CD4-positive, alpha-beta T cell (primary cell): ENCODE data around the gene HES1. TPM values are rescaled to one million over a fixed set of nuclear protein-coding genes. Genes with fewer than 3 reads are reported as not detected.
"Not testable (repeated sequence)": the region's sequence is repeated elsewhere in the genome, so short reads cannot be mapped to it uniquely, and the experiment has no call there.

Source experiments
- ATAC-seq: fragments of 200-7000 bp; cut with Tn5 transposase; one replicate; pipeline ENCODE4 v1.10.0; 2022; ENCODE audit warnings: mild to moderate bottlenecking; ENCODE audit not compliant: poor library complexity
- CTCF ChIA-PET: fragments of 350-600 bp; sonication (Branson Sonifier 250); formaldehyde crosslinking; loops from one replicate; lab custom pipeline; 2021; ENCODE audit warnings: antibody characterized with exemption, inconsistent platforms; lab: Charles Lee
- POLR2A ChIA-PET: fragments of 350-600 bp; sonication (Branson Sonifier 250); formaldehyde crosslinking; loops from one replicate; lab custom pipeline; 2021; ENCODE audit warnings: antibody characterized with exemption, inconsistent platforms; lab: Charles Lee
- DNase-seq, 14 experiments: peaks; one replicate each; pipeline ENCODE4 v3.0.0-alpha.2; 2013 to 2020; ENCODE audit warnings: mixed read lengths in 2 of 14
- H3K27ac ChIP-seq, 2 donors: one replicate each; pipeline versions ENCODE4 v1.5.1 to v1.7.0; 2013; ENCODE audit warnings: low read length in 2 of 2, low read depth in 1 of 2, mild to moderate bottlenecking in 1 of 2
- H3K27me3 ChIP-seq, 2 experiments: 1 replicate in 1 of 2; 2 replicates in 1 of 2; pipeline versions ENCODE4 v1.6.1 to v1.7.0; 2013; ENCODE audit warnings: low read length in 2 of 2, control low read depth in 1 of 2, mild to moderate bottlenecking in 1 of 2, moderate library complexity in 1 of 2; ENCODE audit not compliant: insufficient read depth in 2 of 2, control insufficient read depth in 1 of 2
- H3K36me3 ChIP-seq: one replicate; pipeline ENCODE4 v1.6.1; 2013; ENCODE audit warnings: low read length, control low read depth; ENCODE audit not compliant: insufficient read depth
- H3K4me1 ChIP-seq: one replicate; pipeline ENCODE4 v1.6.1; 2013; ENCODE audit warnings: low read length, control low read depth; ENCODE audit not compliant: insufficient read depth
- H3K4me3 ChIP-seq: one replicate; pipeline ENCODE4 v1.5.1; 2013; ENCODE audit warnings: mild to moderate bottlenecking, low read length, moderate library complexity
- H3K9me3 ChIP-seq, 2 experiments: 1 replicate in 1 of 2; 2 replicates in 1 of 2; pipeline versions ENCODE4 v1.6.1 to v1.7.0; 2013; ENCODE audit warnings: low read length in 2 of 2, mild to moderate bottlenecking in 2 of 2, control low read depth in 1 of 2, moderate library complexity in 1 of 2; ENCODE audit not compliant: control insufficient read depth in 1 of 2, insufficient read depth in 1 of 2
- H3K27ac Mint-ChIP-seq: one replicate; pipeline ENCODE4 v1.8.0; 2020; ENCODE audit warnings: mixed read lengths
- H3K27me3 Mint-ChIP-seq: one replicate; pipeline ENCODE4 v1.8.0; 2021; ENCODE audit warnings: mixed read lengths
- H3K36me3 Mint-ChIP-seq: one replicate; pipeline ENCODE4 v1.8.0; 2021; ENCODE audit warnings: low read depth, mixed read lengths
- H3K4me1 Mint-ChIP-seq: one replicate; pipeline ENCODE4 v1.8.0; 2021; ENCODE audit warnings: low read depth, mixed read lengths
- H3K4me3 Mint-ChIP-seq: one replicate; pipeline ENCODE4 v1.8.0; 2020; ENCODE audit warnings: mild to moderate bottlenecking, mixed read lengths
- H3K9me3 Mint-ChIP-seq: one replicate; pipeline ENCODE4 v1.8.0; 2020; ENCODE audit warnings: mixed read lengths
- intact Hi-C, 2 experiments: fragments of 100-400 bp; cut with DNase I in 1 of 2; cut with micrococcal nuclease in 1 of 2; formaldehyde crosslinking; loops; one replicate each; pipeline versions ENCODE4 v1.15.1 to v1.9.0; 2023 to 2025; cut with DNase I, micrococcal nuclease
- total RNA-seq, 174 experiments: library from RNA in 2 of 174; stranded (reverse) in 2 of 174; gene quantifications; one replicate each; pipeline ENCODE4 v1.2.3 and lab custom pipeline; 2021 to 2026
- TF ChIP-seq, protein P1 (sequence below): fragments of 200-600 bp; IDR thresholded peaks from one replicate; pipeline ENCODE4 v1.8.0; 2022; ENCODE audit warnings: antibody characterized with exemption, mild to moderate bottlenecking

The HES1 gene
- total RNA-seq, 2 experiments from 2014 or later = 0.89 to 1.5 TPM

DNA sequence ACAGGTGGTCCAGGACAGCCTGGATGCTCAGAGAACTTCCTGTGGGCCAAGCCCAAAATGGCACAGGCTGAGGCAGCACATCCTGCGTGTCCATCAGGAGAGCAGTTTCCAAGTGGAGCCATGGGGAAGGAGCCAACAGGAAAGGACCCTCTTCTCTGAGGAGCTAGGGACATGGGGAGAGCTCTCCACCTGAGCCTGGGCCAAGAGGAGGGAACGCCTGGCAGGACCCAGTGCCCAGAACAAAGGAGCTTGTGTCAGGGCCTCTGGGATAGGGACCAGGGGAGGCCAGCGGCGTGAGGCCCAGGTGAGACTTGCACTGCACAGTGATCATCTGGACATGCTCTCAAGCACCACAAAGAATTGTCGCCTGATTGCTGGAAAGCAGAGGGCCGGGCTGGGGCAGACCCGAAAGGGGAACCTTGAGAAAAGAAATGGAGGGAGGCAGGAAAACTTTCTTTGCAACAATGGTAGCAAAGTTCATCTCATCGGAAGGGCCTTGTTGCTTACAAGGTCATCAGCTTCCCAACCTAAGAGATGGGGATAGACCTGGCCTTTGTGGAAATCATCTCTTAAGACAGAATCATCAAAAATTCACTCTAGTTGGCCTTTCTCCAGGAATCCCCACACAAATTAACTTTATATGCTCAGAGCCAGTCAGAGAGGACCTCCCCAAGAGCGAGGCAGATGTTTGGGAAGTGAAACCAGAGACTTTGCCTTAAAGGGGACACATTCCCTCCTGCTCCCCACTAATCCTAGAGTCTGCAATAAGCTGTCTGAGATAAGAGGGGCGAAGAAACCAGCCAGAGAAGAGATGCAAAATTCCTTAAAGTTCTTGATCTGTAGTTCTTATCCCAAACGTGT, 47.7 kb upstream of the HES1 start:
- no peaks in the 10 kb centered on the region for H3K9me3 ChIP-seq
- no peak overlapping the region for H3K27ac ChIP-seq
- H3K36me3 Mint-ChIP-seq = no peaks in the 10 kb centered on the region
- no peak overlapping the region for H3K27ac Mint-ChIP-seq
- TF ChIP-seq, protein P1, sequence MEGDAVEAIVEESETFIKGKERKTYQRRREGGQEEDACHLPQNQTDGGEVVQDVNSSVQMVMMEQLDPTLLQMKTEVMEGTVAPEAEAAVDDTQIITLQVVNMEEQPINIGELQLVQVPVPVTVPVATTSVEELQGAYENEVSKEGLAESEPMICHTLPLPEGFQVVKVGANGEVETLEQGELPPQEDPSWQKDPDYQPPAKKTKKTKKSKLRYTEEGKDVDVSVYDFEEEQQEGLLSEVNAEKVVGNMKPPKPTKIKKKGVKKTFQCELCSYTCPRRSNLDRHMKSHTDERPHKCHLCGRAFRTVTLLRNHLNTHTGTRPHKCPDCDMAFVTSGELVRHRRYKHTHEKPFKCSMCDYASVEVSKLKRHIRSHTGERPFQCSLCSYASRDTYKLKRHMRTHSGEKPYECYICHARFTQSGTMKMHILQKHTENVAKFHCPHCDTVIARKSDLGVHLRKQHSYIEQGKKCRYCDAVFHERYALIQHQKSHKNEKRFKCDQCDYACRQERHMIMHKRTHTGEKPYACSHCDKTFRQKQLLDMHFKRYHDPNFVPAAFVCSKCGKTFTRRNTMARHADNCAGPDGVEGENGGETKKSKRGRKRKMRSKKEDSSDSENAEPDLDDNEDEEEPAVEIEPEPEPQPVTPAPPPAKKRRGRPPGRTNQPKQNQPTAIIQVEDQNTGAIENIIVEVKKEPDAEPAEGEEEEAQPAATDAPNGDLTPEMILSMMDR = no peak
- H3K4me1 Mint-ChIP-seq = no peaks in the 10 kb centered on the region
- no peak overlapping the region for H3K4me3 ChIP-seq
- DNase-seq (no peak), ATAC-seq (no peak)
- intact Hi-C loops = no loop called here
- no peak overlapping the region for H3K4me3 Mint-ChIP-seq
- H3K9me3 Mint-ChIP-seq = no peaks in the 10 kb centered on the region
- H3K4me1 ChIP-seq = peaks cover 4% of the 10 kb centered on the region
- H3K36me3 ChIP-seq = no peaks in the 10 kb centered on the region
- H3K27me3 ChIP-seq = peaks cover 0 to 2% of the 10 kb centered on the region in 2 experiments
- H3K27me3 Mint-ChIP-seq = no peaks in the 10 kb centered on the region
- ChIA-PET CTCF (no interaction called here), POLR2A (no interaction called here)

DNA sequence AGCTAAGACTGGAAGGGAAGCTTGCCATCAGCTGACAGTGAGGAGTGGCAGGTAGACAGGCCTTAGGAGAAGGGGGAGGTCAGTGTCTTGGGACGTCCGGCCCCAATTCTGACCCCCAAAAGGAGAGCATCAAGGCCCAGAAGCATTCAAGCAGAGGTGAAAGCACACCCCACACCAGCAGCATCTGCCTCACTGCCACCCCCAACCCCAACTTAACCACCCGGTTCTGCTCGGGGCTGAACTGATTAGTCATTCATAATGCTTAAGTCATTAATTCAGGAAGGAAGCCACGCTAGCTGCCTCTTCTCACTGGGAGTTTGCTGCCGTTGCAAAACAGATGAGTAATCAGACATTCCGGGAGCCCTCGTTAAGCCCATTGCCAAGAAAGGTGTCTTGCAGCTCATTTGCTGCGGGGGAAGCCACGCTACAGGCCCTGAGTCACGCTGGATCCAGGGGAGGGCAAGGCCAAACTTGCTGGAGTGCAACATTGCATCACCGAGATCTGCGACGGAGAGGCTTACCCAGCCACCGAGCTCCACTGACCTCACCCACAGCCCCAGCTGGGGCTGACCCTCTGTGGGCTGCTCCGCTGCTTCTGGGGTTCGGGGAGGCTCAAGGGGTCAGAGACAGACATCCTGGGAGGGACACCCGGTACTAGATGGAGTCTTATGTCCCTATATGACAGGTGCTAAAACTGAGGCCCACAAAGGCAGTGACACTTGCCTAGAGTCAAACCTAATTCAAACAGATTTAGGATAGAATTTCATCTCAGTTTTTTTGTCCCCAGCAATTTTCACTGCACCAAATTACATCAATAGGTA, 46.4 kb upstream of the HES1 start:
- H3K9me3 ChIP-seq = no peaks in the 10 kb centered on the region
- no peaks in the 10 kb centered on the region for H3K9me3 Mint-ChIP-seq
- H3K27me3 ChIP-seq = peaks cover 0 to 2% of the 10 kb centered on the region in 2 experiments
- no peak overlapping the region for H3K27ac Mint-ChIP-seq
- intact Hi-C loops = no loop called here
- DNase-seq (peak in 4 of 14 experiments; percentile 15 to 81 (median 46)), ATAC-seq (no peak)
- H3K36me3 Mint-ChIP-seq = no peaks in the 10 kb centered on the region
- no peaks in the 10 kb centered on the region for H3K36me3 ChIP-seq
- H3K27ac ChIP-seq = no peak overlapping the region
- POLR2A ChIA-PET = interaction anchor here (0.7 kb wide), 1 partner anchor 560 kb away, joined by 3 read pairs; no protein-coding TSS in a partner anchor
- H3K4me1 ChIP-seq = no peaks in the 10 kb centered on the region
- CTCF ChIA-PET = no interaction called here
- TF ChIP-seq, protein P1 = no peak
- no peaks in the 10 kb centered on the region for H3K27me3 Mint-ChIP-seq
- H3K4me3 ChIP-seq = no peak overlapping the region
- no peaks in the 10 kb centered on the region for H3K4me1 Mint-ChIP-seq
- no peak overlapping the region for H3K4me3 Mint-ChIP-seq

DNA sequence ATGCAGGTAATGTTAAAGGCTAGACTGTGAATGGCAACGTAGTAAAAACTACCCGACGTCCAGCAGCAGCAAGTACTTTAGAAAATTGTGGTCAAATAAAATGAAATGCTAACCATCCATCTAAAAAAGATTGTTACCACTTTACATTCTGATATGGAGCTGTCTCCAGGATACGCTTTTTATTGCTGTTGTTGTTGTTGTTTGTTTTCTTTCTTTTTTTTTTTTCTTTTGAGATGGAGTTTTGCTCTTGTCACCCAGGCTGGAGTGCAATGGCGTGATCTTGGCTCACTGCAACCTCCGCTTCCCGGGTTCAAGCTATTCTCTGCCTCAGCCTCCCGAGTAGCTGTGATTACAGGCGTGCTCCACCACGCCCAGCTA, 45.8 kb upstream of the HES1 start:
- H3K27me3 ChIP-seq, H3K27ac Mint-ChIP-seq, H3K4me3 ChIP-seq, H3K4me1 Mint-ChIP-seq, H3K27me3 Mint-ChIP-seq, H3K9me3 Mint-ChIP-seq, intact Hi-C loops, H3K36me3 ChIP-seq, ATAC-seq, H3K4me3 Mint-ChIP-seq, H3K27ac ChIP-seq, H3K9me3 ChIP-seq, DNase-seq, H3K36me3 Mint-ChIP-seq, H3K4me1 ChIP-seq, CTCF ChIA-PET: not testable (repeated sequence)
- POLR2A ChIA-PET = interaction anchor here (0.7 kb wide), 1 partner anchor 559 kb away, joined by 3 read pairs; no protein-coding TSS in a partner anchor
